Upper lobe of left lung (tissue), 4 donors: ENCODE measurements around the gene ABCA12.

Experiments used
- CTCF ChIP-seq, 6 experiments: fragments of 450-650 bp in 4 of 6; fragments of 200-600 bp in 2 of 6; sonication (generic) in 2 of 6; IDR thresholded peaks; one replicate each; pipeline ENCODE4 v1.5.1; 2016 to 2019; ENCODE audit warnings: antibody characterized with exemption in 6 of 6
- POLR2AphosphoS5 ChIP-seq, 2 donors: sonication (generic); formaldehyde crosslinking; IDR thresholded peaks; one replicate each; pipeline ENCODE4 v1.5.1; 2017; ENCODE audit warnings: antibody characterized with exemption in 2 of 2

GRCh38 chr2:215022910-215023309, 115.5 kb downstream of the ABCA12 start:
- TF ChIP-seq CTCF (IDR thresholded peaks at IDR 0.05) (no peak), POLR2AphosphoS5 (IDR thresholded peaks at IDR 0.05) (no peak)
